Activated CD8-positive, alpha-beta memory T cell treated with anti-CD3 and anti-CD28 coated beads for 48 hours (primary cell): ENCODE results near the gene DCLK1.

Source experiments
- DNase-seq, 3 experiments: peaks; one replicate each; pipeline ENCODE4 v3.0.0-alpha.2; 2020; ENCODE audit warnings: low read depth in 2 of 3, low spot score in 2 of 3

The DCLK1 gene

DNA sequence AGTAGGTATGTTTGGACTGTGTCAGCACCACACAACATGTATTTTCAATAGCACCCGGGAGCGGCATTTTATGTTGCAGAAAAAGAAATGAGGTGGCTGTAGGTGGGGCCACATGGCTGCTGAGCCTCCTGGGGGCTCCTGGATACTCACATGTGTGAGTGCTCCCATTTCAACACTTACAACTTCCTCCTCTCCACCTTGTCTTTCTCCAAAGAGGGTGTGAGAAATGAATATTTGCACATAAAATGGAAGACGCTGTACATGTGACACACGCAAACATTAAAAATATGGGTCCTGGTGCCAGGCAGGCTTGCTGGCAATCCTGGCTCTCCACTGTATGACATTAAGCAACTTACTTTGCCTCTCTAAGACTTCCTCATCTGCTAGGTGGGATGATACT is 222.1 kb downstream of the DCLK1 start:
- no peak for DNase-seq

- DNase-seq, result no peak
Measured at GRCh38 chr13:35908226-35908625, 223.0 kb downstream of the DCLK1 start.

GRCh38 chr13:35906636-35907035 is 224.5 kb downstream of the DCLK1 start:
- DNase-seq, result no peak

- no peak for DNase-seq
Measured at GRCh38 chr13:35903075-35903474, 228.1 kb downstream of the DCLK1 start.

GRCh38 chr13:35898041-35898440 is 233.1 kb downstream of the DCLK1 start:
- no peak for DNase-seq

DNA sequence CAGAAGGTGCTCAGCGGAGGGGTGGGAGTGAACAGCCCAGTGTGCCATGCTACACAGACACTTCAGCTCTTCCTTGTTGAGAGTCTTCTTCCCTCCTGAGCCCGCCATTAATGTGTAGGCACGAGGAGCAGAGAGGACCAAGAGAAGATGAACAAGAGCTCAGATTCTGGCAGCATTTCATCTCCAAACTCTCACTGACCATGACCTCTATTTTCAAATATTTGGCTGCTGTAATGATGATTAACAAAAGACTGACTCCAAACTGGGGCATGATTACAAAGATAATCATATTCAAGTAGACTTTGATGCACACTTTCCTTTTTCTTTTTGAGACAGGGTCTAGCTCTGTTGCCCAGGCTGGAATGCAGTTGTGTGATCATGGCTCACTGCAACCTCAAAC is 236.5 kb downstream of the DCLK1 start:
- no peak for DNase-seq

DNA sequence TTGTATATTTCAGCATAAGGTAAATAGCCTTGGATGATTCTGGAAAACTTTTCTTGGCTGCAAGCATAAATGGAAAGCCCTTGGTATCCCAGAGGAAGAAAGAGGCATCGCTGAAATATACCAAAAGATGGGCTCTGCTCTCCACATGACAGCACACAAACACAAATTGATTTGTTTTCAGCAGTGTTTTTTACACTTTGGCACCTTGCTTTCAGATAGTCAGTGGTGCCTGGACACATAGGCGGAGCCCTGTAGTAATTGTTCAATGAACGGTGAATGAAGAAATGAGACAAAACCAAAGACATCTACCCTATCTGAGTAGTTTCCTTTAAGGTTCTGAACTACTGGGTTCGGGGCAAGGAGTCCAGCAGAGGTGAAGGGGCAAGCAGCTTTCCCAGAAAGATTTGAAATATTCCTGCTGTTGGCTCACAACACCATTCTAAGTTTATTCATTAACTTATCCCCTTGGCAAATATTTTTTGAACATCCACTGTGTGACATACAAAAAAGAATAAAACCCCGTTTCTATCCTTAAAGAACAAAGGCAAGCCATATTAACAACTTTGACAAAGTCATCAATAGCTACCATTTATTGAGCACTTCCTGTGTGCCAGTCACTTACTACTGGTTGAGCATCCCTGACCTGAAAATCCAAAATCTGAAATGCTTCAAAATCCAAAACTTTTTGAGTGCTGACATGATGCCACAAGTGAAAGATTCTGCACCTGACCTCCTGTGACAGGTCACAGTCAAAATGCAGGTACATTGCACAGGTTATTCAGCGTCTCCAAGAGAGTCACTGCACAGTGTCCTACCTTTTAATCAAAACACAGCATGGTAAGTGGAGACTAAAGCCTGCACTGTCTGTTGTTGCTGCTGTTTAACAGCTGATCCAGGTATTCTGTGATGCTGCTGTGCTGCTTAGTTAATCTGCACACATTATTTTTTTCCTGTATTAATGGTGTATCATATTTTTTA is 238.1 kb downstream of the DCLK1 start:
- DNase-seq, result no peak

GRCh38 chr13:35891507-35892441 is 239.4 kb downstream of the DCLK1 start:
- DNase-seq, result no peak

GRCh38 chr13:35889560-35889959 is 241.6 kb downstream of the DCLK1 start:
- DNase-seq, result no peak

GRCh38 chr13:35888981-35889380 is 242.2 kb downstream of the DCLK1 start:
- DNase-seq, result no peak

GRCh38 chr13:35888457-35888883 is 242.7 kb downstream of the DCLK1 start:
- DNase-seq, result no peak

DNA sequence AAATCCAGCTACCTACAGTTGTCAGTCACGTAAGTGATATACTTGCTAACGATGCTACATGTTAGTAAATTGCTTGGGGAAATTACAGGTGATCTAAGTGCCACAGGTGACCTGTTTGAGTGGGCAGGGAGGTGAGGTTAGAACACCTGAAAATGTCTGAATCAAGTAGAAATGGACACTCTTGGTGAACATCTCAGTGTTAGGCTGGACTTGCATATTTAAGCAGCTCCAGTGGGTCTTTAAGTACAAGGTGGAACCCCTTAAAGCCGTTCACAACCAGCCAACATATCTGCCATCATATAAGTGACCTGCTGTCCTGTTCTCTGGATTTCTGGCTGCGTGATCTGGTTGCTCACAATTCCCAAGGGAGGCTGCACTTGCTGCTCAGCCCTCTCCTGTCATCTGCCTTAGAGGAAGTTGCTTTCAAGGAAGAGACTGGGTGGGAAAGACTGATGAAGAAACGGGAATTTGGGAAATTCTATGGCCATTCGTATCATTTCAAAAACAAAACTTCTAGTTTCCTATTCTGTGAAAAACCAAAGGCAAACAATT is 244.0 kb downstream of the DCLK1 start:
- no peak for DNase-seq

GRCh38 chr13:35886332-35887114 is 244.7 kb downstream of the DCLK1 start:
- no peak for DNase-seq

GRCh38 chr13:35884211-35884760 is 246.9 kb downstream of the DCLK1 start:
- no peak for DNase-seq

DNA sequence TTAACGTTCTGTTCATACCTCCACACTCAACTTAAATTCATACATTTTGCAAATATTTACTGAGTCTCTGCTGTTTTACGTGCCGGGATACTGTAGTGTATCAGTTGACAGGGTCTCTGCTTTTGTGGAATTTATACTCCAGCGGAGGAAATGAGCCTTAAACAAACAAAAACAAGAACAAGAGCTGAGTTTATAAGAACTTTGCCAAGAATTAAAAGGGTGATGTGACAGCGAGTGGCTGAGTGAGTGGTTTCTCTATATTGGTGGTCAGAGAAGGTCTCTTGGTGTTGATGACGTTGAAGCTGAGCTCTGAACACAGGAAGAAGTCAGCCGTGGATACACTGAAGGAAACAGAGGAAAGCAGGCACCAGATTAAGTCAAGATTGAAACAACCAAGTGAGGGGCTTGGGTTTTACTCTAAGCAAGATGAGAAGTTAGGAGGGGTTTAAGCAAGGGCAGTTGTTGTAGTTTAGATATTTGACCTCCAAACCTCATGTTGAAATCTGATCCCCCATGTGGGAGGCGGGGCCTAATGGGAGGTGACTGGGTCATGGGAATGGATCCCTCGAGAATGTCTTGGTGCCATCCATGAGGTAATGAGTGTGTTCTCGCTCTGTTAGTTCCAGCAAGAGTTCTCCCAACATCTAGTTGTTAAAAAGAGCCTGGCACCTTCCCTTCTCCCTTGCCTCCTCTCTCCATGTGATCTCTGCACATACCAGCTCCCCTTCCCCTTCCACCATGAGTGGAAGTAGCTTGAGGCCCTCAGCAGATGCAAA is 248.3 kb downstream of the DCLK1 start:
- DNase-seq, result no peak

DNA sequence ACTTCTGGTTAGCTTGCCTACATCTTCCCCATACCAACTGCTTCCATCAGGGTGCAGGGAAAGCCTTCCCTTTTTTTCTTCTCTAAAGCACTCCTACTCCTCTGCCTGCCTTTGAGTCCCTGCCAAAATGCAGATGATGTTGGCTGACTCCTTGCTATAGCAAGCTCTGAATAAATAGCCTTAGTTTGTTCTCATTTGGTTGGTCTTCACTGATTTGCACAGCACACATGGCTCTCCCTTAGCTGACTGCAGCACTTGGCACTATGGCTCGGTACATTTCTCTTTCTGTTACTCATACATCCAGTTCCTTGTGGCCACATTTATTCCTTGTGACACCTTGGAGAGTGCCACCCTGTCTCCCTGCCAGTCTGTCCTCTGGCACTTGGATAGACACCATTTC is 249.8 kb downstream of the DCLK1 start:
- no peak for DNase-seq

- no peak for DNase-seq
Measured at GRCh38 chr13:35879111-35879510, 252.1 kb downstream of the DCLK1 start.

- DNase-seq, result no peak
Measured at GRCh38 chr13:35876601-35877000, 254.6 kb downstream of the DCLK1 start.

- no peak for DNase-seq
Measured at GRCh38 chr13:35874704-35875103, 256.5 kb downstream of the DCLK1 start.

GRCh38 chr13:35872369-35872768 is 258.8 kb downstream of the DCLK1 start:
- no peak for DNase-seq
